ENCODE measurements around the gene LRRC59. TPM values are rescaled to one million over a fixed set of nuclear protein-coding genes. Genes with fewer than 3 reads are reported as not detected.

The LRRC59 gene
- polyA plus RNA-seq, 1 donor from 2014 or later = 67.2 TPM

GRCh38 chr17:50425682-50426471, 28.6 kb upstream of the LRRC59 start, which contains the start of gene ACSF2:
TSS of gene ACSF2 (plus strand) at chr17:50426218. CDS start at chr17:50426262, 44 bp downstream.
- Histone ChIP-seq H3K27ac (ENCODE audit: low read length) (no peak within 1 kb of the TSS), H3F3A (ENCODE audit: insufficient read depth, low read length, poor library complexity, severe bottlenecking) (no peaks in the 10 kb centered on the region), H2AFZ (ENCODE audit: low read depth, low read length) (no peak within 1 kb of the TSS), H3K4me3 (ENCODE audit: low read length) (peak within 1 kb of the TSS; percentile 35), H3K4me2 (ENCODE audit: low read length) (no peak within 1 kb of the TSS), H3K9ac (ENCODE audit: low read length) (no peak within 1 kb of the TSS), H3K36me3 (ENCODE audit: insufficient read depth, low read length) (no peaks in the 10 kb centered on the region), H3K9me2 (ENCODE audit: insufficient read depth, low read length) (no peaks in the 10 kb centered on the region), H3K9me3 (ENCODE audit: low read length) (no peaks in the 10 kb centered on the region), H4K20me1 (ENCODE audit: insufficient read depth) (no peaks in the 10 kb centered on the region), H3K27me3 (ENCODE audit: insufficient read depth, low read depth, low read length) (peaks cover 7% of the 10 kb centered on the region), H3K79me2 (replicated peaks; ENCODE audit: insufficient read depth, low read length) (no peaks in the 10 kb centered on the region)
- no peak for TF ChIP-seq SMC3 (conservative IDR thresholded peaks at IDR 0.05; ENCODE audit: poor library complexity)
- TF ChIP-seq TAF1 (IDR thresholded peaks at IDR 0.05; ENCODE audit: low read depth) = no peak
- no peak for TF ChIP-seq CTCF (IDR thresholded peaks at IDR 0.05; ENCODE audit: poor library complexity, severe bottlenecking)
- no peak for TF ChIP-seq EZH2 (IDR thresholded peaks at IDR 0.05; ENCODE audit: borderline replicate concordance, insufficient read depth, low read length, poor library complexity, severe bottlenecking)
- TF ChIP-seq MXI1 (conservative IDR thresholded peaks at IDR 0.05; ENCODE audit: poor library complexity, severe bottlenecking) = no peak
- TF ChIP-seq RAD21 (conservative IDR thresholded peaks at IDR 0.05) = no peak
- TF ChIP-seq EP300 (conservative IDR thresholded peaks at IDR 0.05; ENCODE audit: poor library complexity, severe bottlenecking) = no peak
- TF ChIP-seq REST (IDR thresholded peaks at IDR 0.05; ENCODE audit: borderline replicate concordance) = no peak
- TF ChIP-seq POLR2AphosphoS5 (IDR thresholded peaks at IDR 0.05) = no peak

- no peaks in the 10 kb centered on the region for H4K20me1 ChIP-seq (ENCODE audit: insufficient read depth)
- H3K4me3 ChIP-seq (ENCODE audit: low read length) = no peak overlapping the region
- H3K27ac ChIP-seq (ENCODE audit: low read length) = no peak overlapping the region
- H3K9ac ChIP-seq (ENCODE audit: low read length) = no peak overlapping the region
- peaks cover 7% of the 10 kb centered on the region for H3K27me3 ChIP-seq (ENCODE audit: insufficient read depth, low read depth, low read length)
- TF ChIP-seq EP300 (conservative IDR thresholded peaks at IDR 0.05; ENCODE audit: poor library complexity, severe bottlenecking) (no peak), EZH2 (IDR thresholded peaks at IDR 0.05; ENCODE audit: borderline replicate concordance, insufficient read depth, low read length, poor library complexity, severe bottlenecking) (no peak), POLR2AphosphoS5 (IDR thresholded peaks at IDR 0.05) (no peak), REST (IDR thresholded peaks at IDR 0.05; ENCODE audit: borderline replicate concordance) (no peak), CTCF (IDR thresholded peaks at IDR 0.05; ENCODE audit: poor library complexity, severe bottlenecking) (no peak), TAF1 (IDR thresholded peaks at IDR 0.05; ENCODE audit: low read depth) (no peak), RAD21 (conservative IDR thresholded peaks at IDR 0.05) (no peak), MXI1 (conservative IDR thresholded peaks at IDR 0.05; ENCODE audit: poor library complexity, severe bottlenecking) (no peak), SMC3 (conservative IDR thresholded peaks at IDR 0.05; ENCODE audit: poor library complexity) (no peak)
- no peaks in the 10 kb centered on the region for H3K36me3 ChIP-seq (ENCODE audit: insufficient read depth, low read length)
- H3K9me2 ChIP-seq (ENCODE audit: insufficient read depth, low read length) = no peaks in the 10 kb centered on the region
- no peaks in the 10 kb centered on the region for H3K9me3 ChIP-seq (ENCODE audit: low read length)
- no peak overlapping the region for H2AFZ ChIP-seq (ENCODE audit: low read depth, low read length)
- no peaks in the 10 kb centered on the region for H3K79me2 ChIP-seq (replicated peaks; ENCODE audit: insufficient read depth, low read length)
- no peak overlapping the region for H3K4me2 ChIP-seq (ENCODE audit: low read length)
- no peaks in the 10 kb centered on the region for H3F3A ChIP-seq (ENCODE audit: insufficient read depth, low read length, poor library complexity, severe bottlenecking)
These were observed 27.8 kb upstream of the LRRC59 start for GRCh38 chr17:50424996-50425681.

Data from neural cell (in vitro differentiated cells).